GM23338 (cell line): ENCODE measurements around the gene TMEM178B.
A peak's percentile ranks its signal among the peaks of the same experiment; 100 is the strongest.

Source experiments
- CREB1 ChIP-seq: fragments of 250-450 bp; sonication (Bioruptor Pico); IDR thresholded peaks from 2 replicates; pipeline ENCODE4 v1.5.0; 2020; ENCODE audit warnings: low read depth, mild to moderate bottlenecking, moderate library complexity
- CTCF ChIP-seq, 2 experiments: fragments of 200-600 bp in 1 of 2; sonication (generic) in 1 of 2; conservative IDR thresholded peaks; 2 replicates each; pipeline versions ENCODE4 v1.5.1 to v1.6.1; 2016 to 2017; ENCODE audit warnings: antibody characterized with exemption in 2 of 2, low read depth in 2 of 2, mild to moderate bottlenecking in 2 of 2, moderate library complexity in 1 of 2
- ETS1 ChIP-seq: IDR thresholded peaks from 2 replicates; pipeline ENCODE4 v1.6.1; 2016; ENCODE audit warnings: antibody characterized with exemption
- EZH2 ChIP-seq: fragments of 200-600 bp; sonication (generic); IDR thresholded peaks from one replicate; pipeline ENCODE4 v1.8.0; 2017; ENCODE audit warnings: antibody characterized with exemption, mild to moderate bottlenecking, low read depth; ENCODE audit not compliant: unreplicated experiment
- EZH2phosphoT487 ChIP-seq: fragments of 200-600 bp; sonication (generic); IDR thresholded peaks from one replicate; pipeline ENCODE4 v1.8.1; 2018; ENCODE audit warnings: antibody characterized with exemption; ENCODE audit not compliant: unreplicated experiment
- JUNB ChIP-seq: IDR thresholded peaks from one replicate; pipeline ENCODE4 v1.6.1; 2016; ENCODE audit warnings: antibody characterized with exemption; ENCODE audit not compliant: unreplicated experiment
- POLR2AphosphoS5 ChIP-seq: IDR thresholded peaks from 2 replicates; pipeline ENCODE4 v1.6.1; 2016; ENCODE audit warnings: antibody characterized with exemption, low read depth
- REST ChIP-seq: IDR thresholded peaks from one replicate; pipeline ENCODE4 v1.6.1; 2018; ENCODE audit warnings: antibody characterized with exemption; ENCODE audit not compliant: unreplicated experiment
- STAT1 ChIP-seq: IDR thresholded peaks from one replicate; pipeline ENCODE4 v1.6.1; 2016; ENCODE audit warnings: antibody characterized with exemption; ENCODE audit not compliant: unreplicated experiment
- ZNF114 ChIP-seq: fragments of 250-450 bp; sonication (Bioruptor Pico); IDR thresholded peaks from 2 replicates; pipeline ENCODE4 v1.5.0; 2020; ENCODE audit warnings: mild to moderate bottlenecking, moderate library complexity
- ZNF462 ChIP-seq: fragments of 250-450 bp; sonication (Bioruptor Pico); IDR thresholded peaks from 2 replicates; pipeline ENCODE4 v1.5.0; 2020; ENCODE audit warnings: mild to moderate bottlenecking, moderate library complexity

- no peak for TF ChIP-seq CTCF (conservative IDR thresholded peaks at IDR 0.05; ENCODE audit: low read depth in 2 of 2)
- TF ChIP-seq EZH2 = no peak
- no peak for TF ChIP-seq REST
- peak; percentile 31; the same call in 1 of the 2 replicates for TF ChIP-seq POLR2AphosphoS5
- TF ChIP-seq STAT1 = no peak
- TF ChIP-seq EZH2phosphoT487 = no peak
- TF ChIP-seq ZNF462 = no peak
- TF ChIP-seq ETS1 = no peak
- no peak for TF ChIP-seq ZNF114
- TF ChIP-seq CREB1 (CRISPR knock-in tag) = peak; percentile 75
- TF ChIP-seq JUNB = no peak
Measured at GRCh38 chr7:141511676-141512396, 438.0 kb downstream of the TMEM178B start.
